Fibroblast of the conjunctiva (primary cell): ENCODE data around the gene MYLK.
A peak's percentile ranks its signal among the peaks of the same experiment; 100 is the strongest.

Experiments
- DNase-seq: peaks from one replicate; pipeline ENCODE4 v3.0.0-alpha.2; 2010; ENCODE audit warnings: low read depth

The MYLK gene

GRCh38 chr3:123590685-123591450, 293.3 kb downstream of the MYLK start:
- DNase-seq = no peak

- no peak for DNase-seq
Observed at GRCh38 chr3:123587401-123587800, 296.7 kb downstream of the MYLK start.

- DNase-seq = no peak
Observed at GRCh38 chr3:123586968-123587367, 297.2 kb downstream of the MYLK start.

- DNase-seq = peak; percentile 24
Observed at GRCh38 chr3:123586131-123586530, 298.0 kb downstream of the MYLK start.

- peak; percentile 97 for DNase-seq
Observed at GRCh38 chr3:123584988-123585937, 298.9 kb downstream of the MYLK start, which contains the start of gene HACD2. HACD2 (minus strand) TSS chr3:123585053; CDS start chr3:123585027, 26 bp downstream.

GRCh38 chr3:123584284-123584987, 299.7 kb downstream of the MYLK start:
- no peak for DNase-seq

GRCh38 chr3:123583561-123583960, 300.6 kb downstream of the MYLK start:
- DNase-seq = no peak

- no peak for DNase-seq
Observed at GRCh38 chr3:123582315-123582714, 301.8 kb downstream of the MYLK start.

- no peak for DNase-seq
Observed at GRCh38 chr3:123576122-123576521, 308.0 kb downstream of the MYLK start.

- no peak for DNase-seq
Observed at GRCh38 chr3:123571973-123572365, 312.2 kb downstream of the MYLK start.

- no peak for DNase-seq
Observed at GRCh38 chr3:123571264-123571972, 312.7 kb downstream of the MYLK start.

GRCh38 chr3:123568875-123569274, 315.3 kb downstream of the MYLK start:
- DNase-seq = no peak

GRCh38 chr3:123568034-123568433, 316.1 kb downstream of the MYLK start:
- DNase-seq = no peak

- no peak for DNase-seq
Observed at GRCh38 chr3:123564056-123564455, 320.1 kb downstream of the MYLK start.

- no peak for DNase-seq
Observed at GRCh38 chr3:123562547-123562946, 321.6 kb downstream of the MYLK start.

GRCh38 chr3:123561188-123561587, 322.9 kb downstream of the MYLK start:
- DNase-seq = no peak
